A549 (cell line): ENCODE results near the gene LGR4. TPM values are rescaled to one million over a fixed set of nuclear protein-coding genes. Genes with fewer than 3 reads are reported as not detected.

ENCODE experiments used
- ATAC-seq, 2 experiments: fragments of 200-7000 bp in 1 of 2; fragments of >200 bp in 1 of 2; cut with Nextera tagmentation in 1 of 2; cut with Tn5 transposase in 1 of 2; 3 replicates each; pipeline versions ENCODE4 v1.8.0 to v1.9.1; 2018 to 2020; ENCODE audit warnings: mild to moderate bottlenecking in 1 of 2, moderate library complexity in 1 of 2
- CTCF ChIA-PET: fragments of 300-600 bp; sonication (Branson Sonifier 250); formaldehyde crosslinking; extraction: SDS; loops from one replicate; lab custom pipeline; 2021; ENCODE audit warnings: antibody characterized with exemption, inconsistent platforms; lab: Yijun Ruan, JAX
- POLR2A ChIA-PET: fragments of 350-600 bp; formaldehyde crosslinking; extraction: SDS; loops from one replicate; lab custom pipeline; 2021; ENCODE audit warnings: antibody characterized with exemption, inconsistent platforms; lab: Yijun Ruan, JAX
- DNase-seq, 2 experiments: peaks; one replicate each; pipeline versions ENCODE4 v3.0.0 to v3.0.0-alpha.2; 2011 to 2016; ENCODE audit warnings: low read depth in 1 of 2, low spot score in 1 of 2
- FAIRE-seq: peaks from 2 replicates; lab custom pipeline; 2011; peaks lifted over from hg19 to GRCh38; lab: Jason Lieb, UNC
- H3K27ac ChIP-seq, 2 experiments: fragments of >200 bp; sonication (Bioruptor Twin); formaldehyde crosslinking; 3 replicates each; pipeline ENCODE4 v1.5.1; 2016 to 2017
- H3K4me1 ChIP-seq: fragments of >200 bp; sonication (Bioruptor Twin); formaldehyde crosslinking; 3 replicates; pipeline ENCODE4 v1.6.1; 2016
- H3K4me2 ChIP-seq: fragments of >200 bp; sonication (Bioruptor Twin); formaldehyde crosslinking; 3 replicates; pipeline ENCODE4 v1.6.1; 2016
- H3K4me3 ChIP-seq: fragments of >200 bp; sonication (Bioruptor Twin); formaldehyde crosslinking; 3 replicates; pipeline ENCODE4 v1.5.1; 2016
- H3K9me3 ChIP-seq: fragments of >200 bp; sonication (Bioruptor Twin); formaldehyde crosslinking; 3 replicates; pipeline ENCODE4 v1.6.1; 2016
- CTCF ChIP-seq: fragments of >200 bp; sonication (Bioruptor Twin); formaldehyde crosslinking; IDR thresholded peaks from 3 replicates; pipeline ENCODE4 v1.5.1; 2016
- FOSB ChIP-seq: fragments of 250-450 bp; sonication (Bioruptor Pico); IDR thresholded peaks from 2 replicates; pipeline ENCODE4 v1.5.0; 2020; ENCODE audit warnings: mild to moderate bottlenecking, moderate library complexity
- FOSL2 ChIP-seq, 2 experiments: fragments of 450-650 bp in 1 of 2; fragments of >200 bp in 1 of 2; sonication (Bioruptor Twin) in 1 of 2; formaldehyde crosslinking; IDR thresholded peaks; 2 replicates each; pipeline versions ENCODE4 v1.5.0 to v1.6.1; 2016 to 2020; ENCODE audit warnings: mild to moderate bottlenecking in 1 of 2, moderate library complexity in 1 of 2
- FOXS1 ChIP-seq: fragments of 250-450 bp; sonication (Bioruptor Pico); IDR thresholded peaks from 2 replicates; pipeline ENCODE4 v1.5.0; 2020; ENCODE audit warnings: mild to moderate bottlenecking, moderate library complexity
- GATA3 ChIP-seq: IDR thresholded peaks from 2 replicates; pipeline ENCODE4 v1.6.1; 2012; ENCODE audit warnings: borderline replicate concordance
- HDAC2 ChIP-seq: fragments of 200-600 bp; sonication (generic); IDR thresholded peaks from 2 replicates; pipeline ENCODE4 v1.6.1; 2016
- HMGXB4 ChIP-seq: fragments of 250-450 bp; sonication (Bioruptor Pico); IDR thresholded peaks from 2 replicates; pipeline ENCODE4 v1.5.0; 2021; ENCODE audit warnings: mild to moderate bottlenecking, moderate library complexity, borderline replicate concordance
- HOXA7 ChIP-seq: fragments of 250-450 bp; sonication (Bioruptor Pico); IDR thresholded peaks from 2 replicates; pipeline ENCODE4 v1.5.0; 2020; ENCODE audit warnings: mild to moderate bottlenecking, moderate library complexity
- HOXB13 ChIP-seq: fragments of 250-450 bp; sonication (Bioruptor Pico); IDR thresholded peaks from 2 replicates; pipeline ENCODE4 v1.5.0; 2020; ENCODE audit warnings: low read depth, mild to moderate bottlenecking, moderate library complexity
- NPAS2 ChIP-seq: fragments of 250-450 bp; sonication (Bioruptor Pico); IDR thresholded peaks from 2 replicates; pipeline ENCODE4 v1.8.0; 2022; ENCODE audit warnings: mild to moderate bottlenecking, moderate library complexity, borderline replicate concordance
- PHF8 ChIP-seq: fragments of 200-600 bp; sonication (generic); IDR thresholded peaks from 2 replicates; pipeline ENCODE4 v1.6.1; 2016; ENCODE audit warnings: low read depth, mild to moderate bottlenecking, antibody characterized with exemption, moderate library complexity, borderline replicate concordance
- RAD21 ChIP-seq, 2 experiments: fragments of >200 bp in 1 of 2; sonication (Bioruptor Twin) in 1 of 2; formaldehyde crosslinking in 1 of 2; IDR thresholded peaks in 1 of 2; conservative IDR thresholded peaks in 1 of 2; 2 replicates in 1 of 2; 3 replicates in 1 of 2; pipeline ENCODE4 v1.6.1; 2012 to 2018; ENCODE audit warnings: inconsistent platforms in 1 of 2
- RCOR1 ChIP-seq: fragments of 150-350 bp; IDR thresholded peaks from 2 replicates; pipeline ENCODE4 v1.6.1; 2014; ENCODE audit warnings: antibody characterized with exemption, low read length, low read depth
- USF2 ChIP-seq: fragments of 450-650 bp; IDR thresholded peaks from 2 replicates; pipeline ENCODE4 v1.6.1; 2014; ENCODE audit warnings: antibody characterized with exemption
- WGBS: methylation state at CpG from one replicate; pipeline ENCODE4 v1.1.6; 2017; ENCODE audit errors: missing lambda C conversion rate; 5-methylcytosine and 5-hydroxymethylcytosine counted together
- polyA plus RNA-seq, 4 experiments: library from polyadenylated mRNA; depleted of rRNA in 3 of 4; stranded (reverse); fragments of >200 nt; fragmentation: RNase III in 1 of 4; extraction: RNeasy Plus Mini Kit Qiagen cat#74134 plus additional on column Dnase treatment in 1 of 4; gene quantifications; 2 replicates in 3 of 4; 3 replicates in 1 of 4; pipeline ENCODE4 v1.2.3, GENCODE V29; 2011 to 2017
- TF ChIP-seq, protein P1 (sequence below): fragments of 150-350 bp; IDR thresholded peaks from 2 replicates; pipeline ENCODE4 v1.6.1; 2014; ENCODE audit warnings: low read depth, mild to moderate bottlenecking, low read length
- TF ChIP-seq, protein P2 (sequence below): fragments of 250-450 bp; sonication (Bioruptor Pico); IDR thresholded peaks from 2 replicates; pipeline ENCODE4 v1.5.0; 2020; ENCODE audit warnings: low read depth, mild to moderate bottlenecking, moderate library complexity
- TF ChIP-seq, protein P3 (sequence below): IDR thresholded peaks from 2 replicates; pipeline ENCODE4 v1.6.1; 2012

Gene LGR4
- polyA plus RNA-seq, 2 of the 4 experiments (the other 2 are of a cell fraction): 41.2 to 130 TPM

DNA sequence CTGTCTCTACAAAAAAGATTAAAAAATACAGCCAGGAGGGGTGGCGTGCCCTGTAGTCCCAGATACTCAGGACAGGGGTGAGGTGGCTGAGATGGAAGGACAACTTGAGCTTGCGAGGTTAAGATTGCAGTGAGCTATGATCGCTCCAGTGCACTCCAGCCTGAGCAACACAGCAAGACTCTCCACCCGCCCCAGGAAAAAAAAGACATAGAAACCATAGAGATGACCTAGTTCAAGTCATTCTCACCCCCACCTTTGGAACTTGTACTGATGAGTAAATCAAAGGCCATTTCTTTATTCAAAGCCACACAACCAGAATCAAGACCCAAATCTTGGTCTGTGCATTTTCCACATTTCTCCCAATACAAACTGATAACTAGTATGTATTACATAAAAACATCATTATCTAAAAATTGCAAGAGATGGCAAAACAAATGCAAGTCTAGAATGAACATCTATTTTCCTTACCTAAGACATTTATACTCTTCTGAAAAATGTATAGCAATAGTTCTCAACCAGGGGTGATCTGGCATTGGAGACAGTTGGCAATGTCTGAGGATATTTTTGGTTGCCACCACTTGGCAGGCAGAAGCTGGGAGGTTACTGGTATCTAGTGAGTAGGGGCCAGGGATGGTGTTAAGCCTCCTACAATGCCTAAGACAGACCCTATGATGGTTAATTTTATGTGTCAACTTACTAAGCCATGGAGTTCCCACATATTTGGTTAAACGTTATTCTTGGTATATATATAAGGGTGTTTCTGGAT lies 34.6 kb downstream of the LGR4 start:
- FAIRE-seq: no peak
- CTCF ChIA-PET: interaction anchor here (0.6 kb wide), 2 partner anchors 43 to 44 kb away, joined by 3 to 4 read pairs; no protein-coding TSS in a partner anchor
- 82% methylated on average over 5 of the region's 5 CpGs for WGBS

More for the DNA sequence above, 34.6 kb downstream of the LGR4 start:
- Histone ChIP-seq H3K4me2 (peak overlapping the region; percentile 28; the same call in 2 of the 3 replicates), H3K9me3 (no peaks in the 10 kb centered on the region), H3K27ac (no peak overlapping the region), H3K4me1 (peaks cover 61% of the 10 kb centered on the region), H3K4me3 (no peak overlapping the region)
- POLR2A ChIA-PET: no interaction called here
- ATAC-seq (peak in 1 of 2 experiments; percentile 55; a peak in 3 of 6 replicates), DNase-seq (no peak)
- TF ChIP-seq PHF8: no peak
- TF ChIP-seq HMGXB4 (CRISPR knock-in tag): no peak
- no peak for TF ChIP-seq RCOR1
- no peak for TF ChIP-seq CTCF
- TF ChIP-seq, protein P1, sequence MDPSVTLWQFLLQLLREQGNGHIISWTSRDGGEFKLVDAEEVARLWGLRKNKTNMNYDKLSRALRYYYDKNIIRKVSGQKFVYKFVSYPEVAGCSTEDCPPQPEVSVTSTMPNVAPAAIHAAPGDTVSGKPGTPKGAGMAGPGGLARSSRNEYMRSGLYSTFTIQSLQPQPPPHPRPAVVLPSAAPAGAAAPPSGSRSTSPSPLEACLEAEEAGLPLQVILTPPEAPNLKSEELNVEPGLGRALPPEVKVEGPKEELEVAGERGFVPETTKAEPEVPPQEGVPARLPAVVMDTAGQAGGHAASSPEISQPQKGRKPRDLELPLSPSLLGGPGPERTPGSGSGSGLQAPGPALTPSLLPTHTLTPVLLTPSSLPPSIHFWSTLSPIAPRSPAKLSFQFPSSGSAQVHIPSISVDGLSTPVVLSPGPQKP: no peak
- TF ChIP-seq, protein P2, sequence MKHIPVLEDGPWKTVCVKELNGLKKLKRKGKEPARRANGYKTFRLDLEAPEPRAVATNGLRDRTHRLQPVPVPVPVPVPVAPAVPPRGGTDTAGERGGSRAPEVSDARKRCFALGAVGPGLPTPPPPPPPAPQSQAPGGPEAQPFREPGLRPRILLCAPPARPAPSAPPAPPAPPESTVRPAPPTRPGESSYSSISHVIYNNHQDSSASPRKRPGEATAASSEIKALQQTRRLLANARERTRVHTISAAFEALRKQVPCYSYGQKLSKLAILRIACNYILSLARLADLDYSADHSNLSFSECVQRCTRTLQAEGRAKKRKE (CRISPR knock-in tag): no peak
- no peak for TF ChIP-seq HOXA7 (CRISPR knock-in tag)
- no peak for TF ChIP-seq FOSB
- no peak for TF ChIP-seq HDAC2
- TF ChIP-seq GATA3: no peak
- no peak for TF ChIP-seq FOXS1
- no peak for TF ChIP-seq RAD21 (conservative IDR thresholded peaks at IDR 0.05 in 1 of 2, IDR thresholded peaks at IDR 0.05 in 1 of 2)
- TF ChIP-seq, protein P3, sequence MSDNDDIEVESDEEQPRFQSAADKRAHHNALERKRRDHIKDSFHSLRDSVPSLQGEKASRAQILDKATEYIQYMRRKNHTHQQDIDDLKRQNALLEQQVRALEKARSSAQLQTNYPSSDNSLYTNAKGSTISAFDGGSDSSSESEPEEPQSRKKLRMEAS: no peak
- TF ChIP-seq HOXB13 (CRISPR knock-in tag): no peak
- TF ChIP-seq FOSL2 (IDR thresholded peaks at IDR 0.05): no peak
- no peak for TF ChIP-seq FOSL2 (CRISPR knock-in tag; IDR thresholded peaks at IDR 0.05)
- TF ChIP-seq NPAS2 (CRISPR knock-in tag): no peak
- TF ChIP-seq USF2: no peak
